AG09309 (cell line): Measurements from ENCODE around the gene MAPK14.
"Not testable (repeated sequence)": the region's sequence is repeated elsewhere in the genome, so short reads cannot be mapped to it uniquely, and the experiment has no call there.

Experiments used
- DNase-seq: peaks from one replicate; pipeline ENCODE4 v3.0.0-alpha.2; 2010; ENCODE audit warnings: low read depth
- H3K4me3 ChIP-seq: 2 replicates; pipeline ENCODE4 v1.5.1; 2011; ENCODE audit warnings: mild to moderate bottlenecking, low read depth, low read length, moderate library complexity; ENCODE audit not compliant: control insufficient read depth
- CTCF ChIP-seq: IDR thresholded peaks from 2 replicates; pipeline ENCODE4 v1.5.1; 2011; ENCODE audit warnings: mild to moderate bottlenecking, low read depth, low read length, inconsistent platforms; ENCODE audit not compliant: insufficient read depth, control insufficient read depth; ENCODE audit errors: missing control alignments

MAPK14 gene

DNA sequence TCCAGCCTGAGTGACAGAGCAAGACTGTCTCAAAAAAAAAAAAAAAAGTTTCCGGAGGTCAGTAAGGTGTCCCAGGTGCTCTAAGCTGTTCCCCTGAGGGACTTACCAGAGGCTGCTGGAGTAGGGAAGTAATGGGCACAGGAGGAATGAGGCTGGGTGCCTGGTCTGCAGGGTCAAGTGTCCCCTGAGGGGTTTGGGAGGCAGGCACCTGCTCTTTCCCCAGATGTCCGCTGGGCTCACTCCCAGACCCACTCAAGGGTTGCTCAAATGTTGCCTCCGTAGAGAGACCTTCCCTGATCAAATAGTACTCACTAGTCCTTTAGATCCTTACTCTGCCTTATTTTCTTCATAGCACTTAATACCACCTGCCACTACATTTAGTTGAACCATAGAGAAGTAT is 97.3 kb downstream of the MAPK14 start:
- no peak overlapping the region for H3K4me3 ChIP-seq
- no peak for DNase-seq
- no peak for TF ChIP-seq CTCF

GRCh38 chr6:36125575-36125974 is 98.0 kb downstream of the MAPK14 start:
- DNase-seq, result no peak
- no peak overlapping the region for H3K4me3 ChIP-seq
- no peak for TF ChIP-seq CTCF

- DNase-seq, result no peak
- H3K4me3 ChIP-seq, result no peak overlapping the region
- no peak for TF ChIP-seq CTCF
These were observed 98.5 kb downstream of the MAPK14 start for GRCh38 chr6:36126121-36126520.

GRCh38 chr6:36126553-36127458 is 99.2 kb downstream of the MAPK14 start:
- DNase-seq, result no peak
- no peak for TF ChIP-seq CTCF
- no peak overlapping the region for H3K4me3 ChIP-seq

DNA sequence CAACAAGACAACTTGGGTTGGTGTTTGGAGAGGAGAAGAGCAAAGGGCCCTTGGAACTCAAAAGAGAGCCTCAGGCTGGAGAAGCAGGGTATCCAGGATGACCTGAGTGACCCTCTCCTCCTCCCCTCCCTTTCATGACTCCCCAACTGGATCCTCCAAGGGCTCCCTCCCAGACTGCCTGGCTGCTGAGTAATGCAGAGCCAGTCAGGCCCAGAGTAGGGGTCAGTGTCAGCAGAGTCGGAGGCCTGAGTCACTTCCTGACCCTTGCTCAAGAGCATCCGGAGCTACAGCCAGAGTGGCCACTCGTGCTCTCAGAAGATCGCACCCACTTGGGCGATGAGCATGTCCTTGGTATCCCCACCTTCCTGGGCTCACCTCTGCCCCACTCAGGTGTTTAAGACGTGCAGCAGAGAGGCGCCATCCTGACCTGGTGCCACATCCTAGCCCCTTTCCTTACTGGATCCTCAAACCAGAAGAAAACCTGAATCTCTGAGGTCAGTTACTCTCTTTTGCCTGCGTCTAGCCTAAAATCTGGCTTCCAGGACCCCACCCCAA is 99.9 kb downstream of the MAPK14 start:
- H3K4me3 ChIP-seq, result no peak overlapping the region
- no peak for TF ChIP-seq CTCF
- DNase-seq, result peak; percentile 48

DNA sequence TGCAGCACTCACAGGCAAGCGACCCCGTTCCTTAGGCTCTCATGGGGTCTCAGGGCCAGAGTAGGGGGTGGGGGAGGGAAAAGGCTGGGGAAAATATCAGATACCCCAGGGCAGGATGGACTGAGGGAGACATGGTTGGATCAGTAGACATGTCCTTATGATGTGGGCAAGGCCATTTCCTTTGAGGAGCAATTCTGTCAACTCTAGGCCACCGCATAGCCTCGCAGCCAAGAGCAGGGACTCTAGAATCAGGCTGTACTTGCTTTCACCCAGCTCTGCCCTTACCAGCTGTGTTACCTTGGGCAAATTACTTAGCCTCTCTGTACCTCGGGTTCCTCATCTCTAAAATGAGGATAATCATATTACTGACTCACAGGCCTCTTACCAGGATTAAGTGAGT is 100.5 kb downstream of the MAPK14 start:
- no peak for TF ChIP-seq CTCF
- no peak overlapping the region for H3K4me3 ChIP-seq

DNA sequence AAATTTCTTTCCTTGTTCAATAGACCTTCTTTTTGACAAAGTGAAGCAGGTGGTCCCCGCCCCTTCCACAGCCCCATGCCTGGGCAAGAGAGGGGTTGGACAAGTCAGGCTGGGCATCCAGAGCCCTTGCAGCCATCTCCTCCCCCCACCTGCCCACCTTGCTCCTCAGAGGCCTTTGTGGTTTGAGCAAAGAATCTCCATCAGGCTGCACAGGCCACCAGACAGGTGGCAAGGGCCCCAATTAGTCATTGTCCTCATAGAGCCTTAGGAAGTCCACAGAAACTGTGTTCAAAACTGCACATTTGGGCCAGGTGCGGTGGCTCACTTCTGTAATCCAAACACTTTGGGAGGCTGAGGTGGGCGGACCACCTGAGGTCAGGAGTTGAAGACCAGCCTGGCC is 101.2 kb downstream of the MAPK14 start:
- TF ChIP-seq CTCF, result no peak
- H3K4me3 ChIP-seq, result no peak overlapping the region
- DNase-seq, result no peak

More for the DNA sequence above, 100.5 kb downstream of the MAPK14 start:
- no peak for DNase-seq

GRCh38 chr6:36129334-36129733 is 101.7 kb downstream of the MAPK14 start:
- not testable (repeated sequence) for H3K4me3 ChIP-seq, DNase-seq
